Measurements from ENCODE around the gene EIF2A.

EIF2A gene

DNA sequence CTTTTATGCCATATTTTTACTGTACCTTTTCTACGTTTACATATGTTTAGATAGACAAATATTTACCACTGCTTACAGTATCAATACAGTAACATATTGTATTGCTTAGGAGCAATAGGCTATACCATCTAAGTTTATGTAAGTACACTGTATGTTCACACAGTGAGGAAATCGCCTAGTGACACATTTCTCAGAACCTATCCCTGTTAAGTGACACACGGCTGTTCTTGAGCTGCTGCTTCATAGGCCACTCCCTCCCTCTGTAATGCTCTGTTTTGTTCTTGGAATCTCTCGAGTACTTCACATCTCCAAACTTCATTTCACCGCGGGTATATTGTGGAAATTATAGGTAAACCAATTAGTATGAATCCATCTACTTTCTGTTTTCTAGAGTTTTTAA, 43.2 kb downstream of the EIF2A start:
- H3K4me3 ChIP-seq (ENCODE audit: low read length in 2 of 2): no peak overlapping the region
- H3K79me1 ChIP-seq (ENCODE audit: low read depth, low read length): no peaks in the 10 kb centered on the region
- H3K14ac ChIP-seq (ENCODE audit: low read length): no peak overlapping the region
- no peak overlapping the region for H3K23ac ChIP-seq (ENCODE audit: low read depth, low read length, poor library complexity)
- no peak overlapping the region for H4K8ac ChIP-seq (ENCODE audit: low read depth, low read length)
- no peak overlapping the region for H2BK120ac ChIP-seq (ENCODE audit: low read depth, low read length)
- H3K18ac ChIP-seq (ENCODE audit: low read length): no peak overlapping the region
- H4K91ac ChIP-seq (ENCODE audit: low read depth, low read length, poor library complexity): no peak overlapping the region
- H3K27me3 ChIP-seq (ENCODE audit: control insufficient read depth in 3 of 3, insufficient read depth in 3 of 3, low read depth in 1 of 3, low read length in 3 of 3): no peaks in the 10 kb centered on the region
- H3K36me3 ChIP-seq (replicated peaks in 1 of 2; ENCODE audit: control insufficient read depth in 2 of 2, insufficient read depth in 2 of 2, low read length in 2 of 2): peaks cover 6 to 39% of the 10 kb centered on the region in 2 donors
- no peaks in the 10 kb centered on the region for H3K4me1 ChIP-seq (ENCODE audit: control insufficient read depth in 2 of 2, insufficient read depth in 1 of 2, low read depth in 1 of 2, low read length in 2 of 2)
- no peak overlapping the region for H2BK15ac ChIP-seq (ENCODE audit: low read length)
- H3K4ac ChIP-seq (ENCODE audit: low read length): no peak overlapping the region
- no peak overlapping the region for H2AFZ ChIP-seq (ENCODE audit: low read length)
- no peak overlapping the region for H2BK12ac ChIP-seq (ENCODE audit: low read length)
- peaks cover 0 to 2% of the 10 kb centered on the region in 2 donors for H3K9me3 ChIP-seq (replicated peaks in 1 of 2; ENCODE audit: control insufficient read depth in 2 of 2, insufficient read depth in 1 of 2, low read depth in 1 of 2, low read length in 2 of 2)
- WGBS, 2 donors (ENCODE audit: extremely low coverage in 2 of 2, insufficient read length in 2 of 2, insufficient replicate concordance in 1 of 2): no CpG with 5 or more reads among the region's 6 CpGs
- H3K27ac ChIP-seq (replicated peaks; ENCODE audit: low read length): no peak overlapping the region
- no peak overlapping the region for H2AK5ac ChIP-seq (ENCODE audit: low read depth, low read length)
- H3K9ac ChIP-seq (ENCODE audit: low read depth, low read length, poor library complexity): no peak overlapping the region
- DNase-seq (ENCODE audit: low spot score): no peak
- no peak overlapping the region for H3K4me2 ChIP-seq (ENCODE audit: insufficient read depth, low read length, poor library complexity, severe bottlenecking)
- no peak overlapping the region for H2BK5ac ChIP-seq (ENCODE audit: low read length)

DNA sequence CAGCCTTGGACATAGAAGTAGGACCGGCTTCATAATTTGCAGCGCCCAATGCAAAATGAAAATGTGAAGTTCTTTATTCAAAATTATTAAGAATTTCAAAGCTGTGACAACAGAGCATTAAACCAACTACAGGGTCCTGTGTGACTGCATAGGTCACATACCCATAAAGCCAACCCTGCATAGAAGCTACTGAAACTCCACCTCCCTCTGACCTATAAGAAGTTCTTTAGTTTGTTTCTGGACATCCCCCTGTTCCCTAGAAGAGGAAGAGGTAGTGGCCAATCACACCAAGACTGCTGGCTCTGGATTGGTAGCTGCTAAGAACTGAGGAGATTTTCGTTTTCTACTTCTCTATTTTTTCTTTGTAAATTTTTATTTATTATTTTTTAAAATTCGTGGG, 47.6 kb downstream of the EIF2A start:
- H3K4me1 ChIP-seq (ENCODE audit: control insufficient read depth in 2 of 2, insufficient read depth in 1 of 2, low read depth in 1 of 2, low read length in 2 of 2): peaks cover 0 to 2% of the 10 kb centered on the region in 2 donors
- no peak overlapping the region for H3K14ac ChIP-seq (ENCODE audit: low read length)
- H3K23ac ChIP-seq (ENCODE audit: low read depth, low read length, poor library complexity): no peak overlapping the region
- H3K4me3 ChIP-seq (ENCODE audit: low read length in 2 of 2): no peak overlapping the region
- WGBS, 2 donors (ENCODE audit: extremely low coverage in 2 of 2, insufficient read length in 2 of 2, insufficient replicate concordance in 1 of 2): 100% methylated on average over 1 of the region's 4 CpGs; no CpG with 5 or more reads in 1 of the 2 donors
- H3K18ac ChIP-seq (ENCODE audit: low read length): no peak overlapping the region
- no peak overlapping the region for H2AFZ ChIP-seq (ENCODE audit: low read length)
- no peak overlapping the region for H2BK15ac ChIP-seq (ENCODE audit: low read length)
- H4K8ac ChIP-seq (ENCODE audit: low read depth, low read length): no peak overlapping the region
- no peaks in the 10 kb centered on the region for H3K79me1 ChIP-seq (ENCODE audit: low read depth, low read length)
- no peak overlapping the region for H3K27ac ChIP-seq (replicated peaks; ENCODE audit: low read length)
- no peak overlapping the region for H2BK12ac ChIP-seq (ENCODE audit: low read length)
- H3K27me3 ChIP-seq (ENCODE audit: control insufficient read depth in 3 of 3, insufficient read depth in 3 of 3, low read depth in 1 of 3, low read length in 3 of 3): no peaks in the 10 kb centered on the region
- no peak overlapping the region for H3K4me2 ChIP-seq (ENCODE audit: insufficient read depth, low read length, poor library complexity, severe bottlenecking)
- H3K4ac ChIP-seq (ENCODE audit: low read length): no peak overlapping the region
- H4K91ac ChIP-seq (ENCODE audit: low read depth, low read length, poor library complexity): no peak overlapping the region
- H2AK5ac ChIP-seq (ENCODE audit: low read depth, low read length): no peak overlapping the region
- H2BK120ac ChIP-seq (ENCODE audit: low read depth, low read length): no peak overlapping the region
- peaks cover 0 to 9% of the 10 kb centered on the region in 2 donors for H3K36me3 ChIP-seq (replicated peaks in 1 of 2; ENCODE audit: control insufficient read depth in 2 of 2, insufficient read depth in 2 of 2, low read length in 2 of 2)
- H3K9ac ChIP-seq (ENCODE audit: low read depth, low read length, poor library complexity): no peak overlapping the region
- H3K9me3 ChIP-seq (replicated peaks in 1 of 2; ENCODE audit: control insufficient read depth in 2 of 2, insufficient read depth in 1 of 2, low read depth in 1 of 2, low read length in 2 of 2): peaks cover 0 to 4% of the 10 kb centered on the region in 2 donors
- no peak overlapping the region for H2BK5ac ChIP-seq (ENCODE audit: low read length)
- DNase-seq (ENCODE audit: low spot score): no peak

DNA sequence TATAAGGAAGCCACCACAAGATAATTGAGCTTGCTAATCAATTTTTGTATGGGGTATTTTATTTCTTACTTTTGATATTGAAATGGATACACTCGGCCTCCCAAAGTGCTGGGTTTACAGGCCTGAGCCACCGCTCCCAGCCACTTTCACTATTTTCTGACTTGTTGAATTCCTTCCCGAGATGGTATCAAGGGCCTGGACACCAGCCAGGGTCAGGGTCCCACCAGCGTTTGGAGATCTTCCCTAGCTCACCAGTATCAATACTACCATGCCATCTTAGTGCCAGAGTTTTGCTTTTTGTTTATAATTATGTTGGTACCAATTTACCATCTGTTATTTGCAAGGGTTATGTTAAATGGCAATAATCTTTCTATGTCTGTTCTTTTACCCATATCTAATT, 51.1 kb downstream of the EIF2A start:
- Histone ChIP-seq H3K4ac (ENCODE audit: low read length) (no peak overlapping the region), H3K9me3 (replicated peaks in 1 of 2; ENCODE audit: control insufficient read depth in 2 of 2, insufficient read depth in 1 of 2, low read depth in 1 of 2, low read length in 2 of 2) (peaks cover 0 to 2% of the 10 kb centered on the region in 2 donors), H2AFZ (ENCODE audit: low read length) (no peak overlapping the region), H2AK5ac (ENCODE audit: low read depth, low read length) (no peak overlapping the region), H3K27me3 (ENCODE audit: control insufficient read depth in 3 of 3, insufficient read depth in 3 of 3, low read depth in 1 of 3, low read length in 3 of 3) (no peaks in the 10 kb centered on the region), H3K14ac (ENCODE audit: low read length) (no peak overlapping the region), H3K18ac (ENCODE audit: low read length) (no peak overlapping the region), H4K91ac (ENCODE audit: low read depth, low read length, poor library complexity) (no peak overlapping the region), H2BK15ac (ENCODE audit: low read length) (no peak overlapping the region), H3K27ac (replicated peaks; ENCODE audit: low read length) (no peak overlapping the region), H3K9ac (ENCODE audit: low read depth, low read length, poor library complexity) (no peak overlapping the region), H3K4me2 (ENCODE audit: insufficient read depth, low read length, poor library complexity, severe bottlenecking) (no peak overlapping the region), H2BK120ac (ENCODE audit: low read depth, low read length) (no peak overlapping the region), H3K23ac (ENCODE audit: low read depth, low read length, poor library complexity) (no peak overlapping the region), H2BK5ac (ENCODE audit: low read length) (no peak overlapping the region), H2BK12ac (ENCODE audit: low read length) (no peak overlapping the region), H3K36me3 (replicated peaks in 1 of 2; ENCODE audit: control insufficient read depth in 2 of 2, insufficient read depth in 2 of 2, low read length in 2 of 2) (peaks cover 0 to 2% of the 10 kb centered on the region in 2 donors), H3K4me1 (ENCODE audit: control insufficient read depth in 2 of 2, insufficient read depth in 1 of 2, low read depth in 1 of 2, low read length in 2 of 2) (peaks cover 2 to 13% of the 10 kb centered on the region in 2 donors), H4K8ac (ENCODE audit: low read depth, low read length) (no peak overlapping the region), H3K79me1 (ENCODE audit: low read depth, low read length) (no peaks in the 10 kb centered on the region), H3K4me3 (ENCODE audit: low read length in 2 of 2) (no peak overlapping the region)
- WGBS, 2 donors (ENCODE audit: extremely low coverage in 2 of 2, insufficient read length in 2 of 2, insufficient replicate concordance in 1 of 2): no CpG with 5 or more reads among the region's 4 CpGs
- no peak for DNase-seq (ENCODE audit: low spot score)

DNA sequence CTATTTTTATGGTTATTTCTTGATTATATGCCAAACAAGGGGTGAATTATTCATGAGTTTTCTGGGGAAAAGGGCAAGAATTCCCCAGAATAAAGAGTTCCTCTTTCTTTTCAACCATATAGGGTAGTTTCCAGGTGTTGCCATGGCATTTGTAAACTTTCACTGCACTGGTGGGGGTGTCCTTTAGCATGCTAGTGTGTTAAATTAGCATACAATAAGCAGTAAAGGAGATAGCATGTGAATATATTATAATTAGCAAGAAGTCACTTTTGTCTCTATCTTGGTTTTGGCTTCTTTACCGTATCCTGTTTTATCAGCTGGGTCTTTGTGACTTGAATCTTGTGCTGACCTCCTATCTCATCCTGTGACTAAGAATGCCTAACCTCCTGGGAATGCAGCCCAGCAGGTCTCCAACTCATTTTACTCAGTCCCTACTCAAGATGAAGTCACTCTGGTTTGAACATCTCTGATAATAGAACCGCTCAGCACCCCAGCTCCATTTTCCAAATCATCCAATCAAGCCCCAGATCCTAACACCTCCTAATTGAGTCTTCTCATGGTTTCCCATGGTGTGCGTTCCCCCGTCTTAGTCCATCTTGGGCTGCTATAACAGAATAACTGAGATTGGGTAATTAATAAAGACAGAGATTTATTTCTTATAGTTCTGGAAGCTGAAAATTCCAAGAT, 53.2 kb downstream of the EIF2A start:
- no peak overlapping the region for H3K23ac ChIP-seq (ENCODE audit: low read depth, low read length, poor library complexity)
- no peak overlapping the region for H3K18ac ChIP-seq (ENCODE audit: low read length)
- peaks cover 0 to 2% of the 10 kb centered on the region in 2 donors for H3K36me3 ChIP-seq (replicated peaks in 1 of 2; ENCODE audit: control insufficient read depth in 2 of 2, insufficient read depth in 2 of 2, low read length in 2 of 2)
- no peak overlapping the region for H2BK120ac ChIP-seq (ENCODE audit: low read depth, low read length)
- peaks cover 4% of the 10 kb centered on the region for H3K79me1 ChIP-seq (ENCODE audit: low read depth, low read length)
- H3K9ac ChIP-seq (ENCODE audit: low read depth, low read length, poor library complexity): no peak overlapping the region
- H2BK5ac ChIP-seq (ENCODE audit: low read length): no peak overlapping the region
- no peak overlapping the region for H4K91ac ChIP-seq (ENCODE audit: low read depth, low read length, poor library complexity)
- H2AFZ ChIP-seq (ENCODE audit: low read length): no peak overlapping the region
- DNase-seq (ENCODE audit: low spot score): no peak
- H3K27me3 ChIP-seq (ENCODE audit: control insufficient read depth in 3 of 3, insufficient read depth in 3 of 3, low read depth in 1 of 3, low read length in 3 of 3): no peaks in the 10 kb centered on the region
- peaks cover 0 to 2% of the 10 kb centered on the region in 2 donors for H3K9me3 ChIP-seq (replicated peaks in 1 of 2; ENCODE audit: control insufficient read depth in 2 of 2, insufficient read depth in 1 of 2, low read depth in 1 of 2, low read length in 2 of 2)
- no peak overlapping the region for H3K4me2 ChIP-seq (ENCODE audit: insufficient read depth, low read length, poor library complexity, severe bottlenecking)
- no peak overlapping the region for H2BK12ac ChIP-seq (ENCODE audit: low read length)
- no peak overlapping the region for H2AK5ac ChIP-seq (ENCODE audit: low read depth, low read length)
- H3K4me3 ChIP-seq (ENCODE audit: low read length in 2 of 2): no peak overlapping the region
- no CpG with 5 or more reads among the region's 4 CpGs for WGBS, 2 donors (ENCODE audit: extremely low coverage in 2 of 2, insufficient read length in 2 of 2, insufficient replicate concordance in 1 of 2)
- H3K14ac ChIP-seq (ENCODE audit: low read length): no peak overlapping the region
- H3K4ac ChIP-seq (ENCODE audit: low read length): no peak overlapping the region
- peaks cover 2 to 17% of the 10 kb centered on the region in 2 donors for H3K4me1 ChIP-seq (ENCODE audit: control insufficient read depth in 2 of 2, insufficient read depth in 1 of 2, low read depth in 1 of 2, low read length in 2 of 2)
- no peak overlapping the region for H3K27ac ChIP-seq (replicated peaks; ENCODE audit: low read length)
- H4K8ac ChIP-seq (ENCODE audit: low read depth, low read length): no peak overlapping the region
- H2BK15ac ChIP-seq (ENCODE audit: low read length): no peak overlapping the region

Data from neuronal stem cell (in vitro differentiated cells).